Measurements from ENCODE around the gene NTF3.
"Not testable (repeated sequence)": the region's sequence is repeated elsewhere in the genome, so short reads cannot be mapped to it uniquely, and the experiment has no call there.

Gene NTF3

GRCh38 chr12:5514016-5514415 is 82.1 kb downstream of the NTF3 start:
- DNase-seq, result no peak

- DNase-seq, result no peak
Observed at GRCh38 chr12:5514545-5514944, 82.6 kb downstream of the NTF3 start.

GRCh38 chr12:5515458-5515857 is 83.5 kb downstream of the NTF3 start:
- no peak for DNase-seq

DNA sequence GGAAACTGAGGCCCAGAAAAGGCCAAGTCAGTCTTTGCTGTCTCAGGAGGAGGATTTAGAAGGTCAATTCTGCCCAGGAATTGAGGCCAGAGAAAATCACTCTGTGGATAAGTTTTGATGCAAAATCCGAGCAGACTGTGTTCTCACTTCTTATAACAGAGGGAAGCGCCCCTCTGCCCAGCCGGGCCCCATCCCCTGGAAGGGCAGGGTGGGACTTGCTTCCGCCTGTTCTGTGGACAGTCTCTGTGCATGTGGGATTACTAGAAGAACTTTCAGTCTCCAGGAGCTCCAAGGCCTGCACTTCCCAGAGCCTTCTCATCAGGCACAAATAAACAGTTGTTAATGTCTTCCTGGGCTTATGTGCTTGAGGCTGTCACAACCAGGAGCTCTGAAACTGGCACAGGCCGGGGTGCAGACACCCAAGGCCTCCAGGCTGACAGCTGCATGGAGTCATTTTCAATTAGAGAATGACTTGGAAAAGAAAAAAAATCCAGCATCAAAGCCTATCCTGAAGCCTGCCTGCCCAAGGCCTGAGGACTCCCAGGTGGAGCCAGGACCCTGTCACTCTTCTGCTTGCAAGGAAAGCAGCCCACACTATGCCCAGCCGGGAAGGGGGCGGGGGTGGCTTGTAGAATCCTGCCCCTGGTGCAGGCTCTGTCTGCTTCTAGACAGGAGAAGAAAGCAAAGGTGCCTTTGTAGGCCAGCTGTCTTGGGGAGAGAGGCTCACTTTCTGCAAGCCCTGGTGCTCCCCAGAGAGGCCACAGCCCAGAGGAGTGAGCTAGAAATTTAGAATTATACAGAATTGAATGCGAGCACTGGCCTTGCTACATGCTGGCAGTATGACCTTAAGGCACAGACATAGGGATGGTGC is 84.7 kb downstream of the NTF3 start:
- DNase-seq, result no peak

DNA sequence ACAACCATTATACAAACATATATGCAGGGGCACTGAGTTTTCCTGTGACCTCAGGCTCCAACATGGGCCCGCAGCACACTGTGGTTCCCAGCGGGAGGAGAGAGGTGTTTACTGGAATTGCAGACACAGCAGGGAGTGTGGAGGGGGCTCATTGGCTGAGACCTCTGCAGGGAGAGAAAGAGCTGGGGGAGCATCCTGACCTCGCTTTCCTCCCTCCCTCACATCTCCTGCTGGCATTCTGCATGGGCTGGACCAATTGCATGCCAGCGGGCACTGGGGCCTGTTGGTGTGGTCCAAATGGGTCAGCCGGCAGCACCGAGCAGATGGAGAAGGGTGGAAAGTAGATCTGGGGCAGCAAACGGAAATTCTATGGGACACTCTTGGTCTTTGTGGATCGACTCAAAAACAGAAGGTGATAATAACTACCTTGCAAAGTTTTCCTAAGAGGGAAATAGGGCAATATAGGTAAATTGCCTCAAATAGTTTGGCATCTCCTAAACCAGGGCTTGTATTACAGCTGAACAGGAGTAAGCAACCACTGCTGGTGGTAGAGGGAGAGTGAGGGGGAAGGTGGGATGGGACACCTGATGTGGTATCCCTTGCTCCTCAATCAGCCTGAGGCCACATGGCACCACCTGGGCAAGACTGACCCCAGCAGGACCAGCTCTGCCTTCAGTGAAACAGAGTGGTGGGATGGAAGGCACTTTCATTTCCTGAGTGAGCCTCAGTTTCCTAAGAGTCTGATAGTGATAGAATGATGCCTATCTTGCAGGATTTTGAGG is 86.9 kb downstream of the NTF3 start:
- no peak for DNase-seq

DNA sequence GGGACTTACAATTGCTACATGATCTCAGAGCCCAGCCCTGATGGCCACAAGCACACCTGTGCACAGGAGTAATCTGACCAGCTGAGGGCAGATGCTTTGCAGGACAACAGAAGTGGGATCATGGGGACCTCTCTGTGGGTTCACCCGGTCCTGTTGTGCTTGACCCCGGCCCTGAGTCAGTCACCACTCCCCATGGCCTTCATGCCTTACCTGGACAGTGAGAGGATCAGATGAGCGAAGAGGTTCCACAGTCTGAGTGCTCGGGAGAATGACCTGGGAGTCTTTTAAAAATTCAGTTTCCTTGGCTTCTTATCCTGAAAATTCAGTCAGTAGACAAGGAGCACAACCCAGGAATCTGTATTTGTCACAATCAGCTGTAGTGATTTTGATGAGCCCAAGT is 88.1 kb downstream of the NTF3 start:
- DNase-seq, result no peak

DNA sequence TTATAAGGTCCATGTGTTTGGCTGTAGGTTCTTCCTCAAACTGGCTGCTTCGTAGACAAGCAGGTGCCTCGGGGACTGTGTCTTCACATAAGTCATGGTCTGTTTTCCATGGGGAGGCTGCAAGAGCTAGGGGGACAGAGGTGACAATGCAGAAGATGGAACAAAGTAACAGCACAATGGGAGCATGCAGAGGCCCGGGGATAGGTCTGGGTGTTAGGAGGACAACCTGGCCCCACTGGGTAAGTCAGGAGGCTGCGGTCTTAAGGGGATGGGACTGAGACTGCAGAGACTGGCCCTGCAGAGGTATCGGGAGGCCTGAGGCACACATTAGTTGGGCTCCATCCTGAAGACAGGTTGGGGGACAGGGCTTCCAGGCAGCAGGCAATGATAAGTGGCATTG is 88.9 kb downstream of the NTF3 start:
- no peak for DNase-seq

DNA sequence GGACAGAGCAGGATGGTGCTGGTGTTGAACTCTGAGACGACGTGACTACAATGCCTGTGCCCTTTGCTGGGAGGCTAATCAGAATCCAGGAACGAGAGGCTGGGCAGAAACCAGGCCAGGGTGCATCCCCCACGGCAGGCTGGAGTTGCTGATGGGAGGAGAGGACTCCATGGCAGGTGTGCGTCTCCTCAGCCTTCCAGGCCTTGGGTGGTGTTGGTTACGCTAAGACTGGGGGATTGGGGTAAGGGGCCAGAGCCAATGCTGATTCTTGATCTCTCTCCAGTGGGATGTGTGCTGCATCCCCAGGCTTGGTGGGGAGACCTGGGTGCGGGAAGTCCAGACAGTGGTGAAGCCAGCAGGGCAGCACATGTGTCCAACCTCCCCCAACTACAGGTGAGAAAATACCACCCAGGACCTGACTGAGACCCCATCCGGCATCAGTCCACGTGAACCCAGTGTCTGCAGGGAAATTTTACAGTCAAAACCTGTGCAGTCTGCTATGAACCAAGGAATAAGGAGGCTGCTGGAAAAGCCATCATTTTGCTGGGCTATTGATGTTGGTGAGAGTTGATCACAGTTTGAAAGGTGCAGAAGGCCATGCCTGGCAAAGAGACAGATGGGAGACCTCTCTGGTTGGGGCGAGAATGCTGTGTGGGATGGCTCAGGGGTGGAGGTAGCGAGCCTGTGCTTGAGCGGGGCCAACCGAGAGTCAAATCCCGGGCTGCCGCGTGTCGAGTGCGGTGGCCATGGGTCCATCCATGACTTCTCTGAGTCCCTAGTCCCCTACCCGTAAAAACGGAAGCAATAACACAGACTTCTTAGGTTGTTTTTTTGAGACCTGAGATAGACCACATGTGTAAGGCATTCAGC is 89.8 kb downstream of the NTF3 start:
- DNase-seq, result no peak

DNA sequence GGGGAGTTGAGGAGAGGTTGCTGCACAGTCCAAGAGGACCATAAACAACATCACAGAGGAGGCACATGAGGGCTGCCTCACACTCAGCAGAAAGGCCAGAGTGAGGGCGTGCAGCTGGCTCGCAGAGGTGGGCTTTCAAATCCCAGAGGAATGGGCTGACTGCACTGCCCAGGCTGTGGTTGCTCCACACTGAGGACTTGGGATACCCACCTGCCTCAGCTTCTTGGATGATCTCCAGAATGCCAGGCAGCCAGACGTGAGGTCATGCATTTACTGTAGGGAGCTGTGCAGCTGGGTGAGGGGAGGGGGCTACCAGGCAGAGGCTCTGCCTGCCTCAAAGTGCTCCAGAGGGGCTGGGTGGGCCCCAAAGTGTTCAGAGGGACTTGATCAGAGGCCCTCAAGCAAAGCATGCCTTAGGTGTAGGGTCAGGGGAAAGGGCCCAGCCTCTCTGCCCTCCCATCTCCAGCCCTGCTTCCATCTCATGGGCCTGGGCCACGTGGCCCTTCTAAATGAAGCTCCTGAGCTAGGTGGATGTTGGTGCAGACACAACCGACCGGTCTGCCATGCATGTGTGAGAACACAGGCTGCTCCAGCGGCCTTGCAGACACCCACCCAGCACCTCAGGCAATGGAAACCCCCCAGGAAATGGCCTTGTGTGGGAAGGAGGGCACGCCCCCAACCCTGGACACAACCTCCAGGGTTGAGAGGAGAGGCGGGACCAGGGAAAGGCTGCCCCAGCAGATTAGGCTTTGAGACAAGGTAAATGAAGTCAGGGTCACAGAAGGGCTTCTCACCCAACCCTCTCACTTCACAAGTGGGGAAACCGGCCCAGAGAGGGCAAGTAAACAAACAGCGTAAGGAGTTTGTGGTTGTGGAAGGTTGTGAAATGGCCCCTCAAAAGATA is 90.8 kb downstream of the NTF3 start:
- DNase-seq, result no peak

DNA sequence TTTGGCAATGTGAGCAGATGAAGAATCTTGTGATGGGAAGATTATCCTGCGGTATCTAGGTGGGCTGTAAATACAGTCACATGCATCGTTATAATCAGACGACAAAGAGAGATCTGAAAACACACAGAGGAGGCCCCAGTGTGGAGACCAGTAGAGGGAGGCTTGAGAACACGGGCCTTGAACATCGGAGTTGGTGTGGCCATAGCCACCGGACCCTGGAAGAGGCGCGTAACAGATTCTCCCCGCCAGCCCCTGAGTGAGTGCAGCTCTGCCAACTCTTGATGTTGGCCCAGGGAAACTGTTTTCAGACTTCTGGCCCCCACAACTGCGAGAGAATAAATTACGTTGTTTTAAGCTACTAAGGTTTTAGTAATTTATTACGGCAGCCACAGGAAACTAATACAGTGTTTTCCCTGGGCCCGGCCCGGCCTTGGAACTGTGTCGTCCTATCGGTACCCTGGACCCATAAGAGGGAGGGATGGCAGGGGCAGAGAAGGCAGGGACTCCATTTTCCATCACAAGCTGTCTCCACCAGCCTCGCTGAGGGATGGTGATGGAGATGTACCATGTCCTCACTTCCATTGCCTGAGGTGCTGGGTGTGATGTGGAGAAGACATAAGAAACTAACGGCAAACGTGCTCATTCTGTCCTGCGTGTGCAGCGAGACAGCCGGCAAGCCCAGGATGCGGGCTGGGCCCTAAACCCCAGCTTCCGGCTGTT is 91.6 kb downstream of the NTF3 start:
- no peak for DNase-seq

- DNase-seq, result no peak
Observed at GRCh38 chr12:5524116-5524768, 92.3 kb downstream of the NTF3 start.

- DNase-seq, result no peak
Observed at GRCh38 chr12:5524769-5525436, 93.0 kb downstream of the NTF3 start.

- no peak for DNase-seq
Observed at GRCh38 chr12:5525783-5526367, 94.0 kb downstream of the NTF3 start.

DNA sequence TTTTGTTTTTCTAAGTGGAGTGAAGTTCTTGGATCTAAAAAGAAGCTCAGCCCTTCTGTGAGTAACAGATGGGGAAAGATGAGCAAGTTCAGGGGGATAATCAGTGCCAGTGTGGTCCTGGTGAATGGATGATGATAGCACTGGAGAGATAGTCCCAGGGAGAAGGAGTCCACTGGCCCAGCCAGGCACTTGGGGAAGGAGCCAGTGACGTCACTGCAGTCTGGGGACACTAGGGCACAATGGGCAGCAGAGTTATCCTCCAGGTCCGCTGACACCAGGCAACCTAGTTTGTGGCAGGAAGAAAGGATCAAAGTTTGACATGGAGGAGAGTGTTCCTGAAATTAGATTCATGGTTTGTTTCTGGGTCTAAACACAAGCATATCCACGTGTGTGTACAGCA is 101.5 kb downstream of the NTF3 start:
- no peak for DNase-seq

DNA sequence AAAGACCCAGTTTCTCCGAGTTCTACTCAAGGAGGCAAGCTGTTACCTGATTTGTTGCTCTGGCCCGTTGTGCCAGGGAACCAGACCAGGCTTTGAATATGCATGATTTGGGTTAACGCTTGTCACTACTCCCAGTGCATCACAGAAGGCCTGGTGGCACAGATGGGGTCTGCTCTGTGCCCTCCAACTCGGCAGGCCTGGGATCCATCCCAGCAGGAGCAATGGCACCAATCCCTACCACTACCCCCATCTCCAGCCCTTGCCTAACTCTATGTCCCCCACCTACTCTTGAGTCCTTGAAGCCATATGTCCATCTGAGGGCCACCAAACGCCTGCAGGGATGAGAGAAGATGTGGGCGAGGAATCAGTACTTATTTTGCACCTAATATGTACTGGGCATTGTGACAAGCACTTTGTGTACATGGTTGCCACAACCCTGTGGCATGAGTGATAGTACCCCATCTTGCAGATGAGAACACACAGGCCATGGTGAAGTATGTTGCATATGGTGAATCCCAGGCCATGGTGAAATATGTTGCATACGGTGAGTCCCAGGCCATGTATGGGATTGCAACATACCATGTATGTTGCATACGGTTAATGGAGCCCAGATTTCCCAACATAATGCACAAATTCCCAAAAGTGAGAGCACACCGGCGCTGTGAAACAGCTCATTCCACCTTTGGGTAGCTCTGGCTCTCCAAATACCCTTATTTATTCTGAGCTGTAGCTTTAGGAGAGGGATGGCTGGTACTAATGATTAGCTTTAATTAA is 102.7 kb downstream of the NTF3 start:
- DNase-seq, result no peak

DNA sequence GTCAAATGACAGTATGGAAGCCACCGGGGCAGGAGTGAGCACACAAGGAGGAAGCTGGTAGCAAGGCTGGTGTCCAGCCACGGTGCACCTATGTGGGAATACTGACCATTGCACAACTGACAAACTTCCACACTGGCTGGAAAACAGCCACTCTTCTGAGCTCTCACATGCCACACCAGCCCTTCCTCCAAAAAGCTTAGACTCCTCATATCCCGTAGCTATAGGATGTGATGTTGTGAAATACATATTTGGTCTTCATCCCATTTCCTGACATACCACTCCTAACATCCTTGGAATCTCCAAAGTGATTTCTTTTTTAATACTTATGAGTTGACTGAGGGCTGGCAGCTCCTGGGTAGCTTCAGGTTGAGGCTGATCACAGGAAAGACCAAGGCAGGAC is 103.6 kb downstream of the NTF3 start:
- no peak for DNase-seq

DNA sequence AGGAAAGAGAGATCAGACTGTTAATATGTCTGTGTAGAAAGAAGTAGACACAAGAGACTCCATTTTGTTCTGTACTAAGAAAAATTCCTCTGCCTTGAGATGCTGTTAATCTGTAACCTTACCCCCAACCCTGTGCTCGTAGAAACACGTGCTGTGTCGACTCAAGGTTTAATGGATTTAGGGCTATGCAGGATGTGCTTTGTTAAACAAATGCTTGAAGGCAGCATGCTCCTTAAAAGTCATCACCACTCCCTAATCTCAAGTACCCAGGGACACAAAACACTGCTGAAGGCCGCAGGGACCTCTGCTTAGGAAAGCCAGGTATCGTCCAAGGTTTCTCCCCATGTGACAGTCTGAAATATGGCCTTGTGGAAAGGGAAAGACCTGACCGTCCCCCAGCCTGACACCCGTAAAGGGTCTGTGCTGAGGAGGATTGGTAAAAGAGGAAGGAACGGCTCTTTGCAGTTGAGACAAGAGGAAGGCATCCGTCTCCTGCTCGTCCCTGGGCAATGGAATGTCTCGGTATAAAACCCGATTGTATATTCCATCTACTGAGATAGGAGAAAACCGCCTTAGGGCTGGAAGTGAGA is 105.2 kb downstream of the NTF3 start:
- DNase-seq, result not testable (repeated sequence)

DNA sequence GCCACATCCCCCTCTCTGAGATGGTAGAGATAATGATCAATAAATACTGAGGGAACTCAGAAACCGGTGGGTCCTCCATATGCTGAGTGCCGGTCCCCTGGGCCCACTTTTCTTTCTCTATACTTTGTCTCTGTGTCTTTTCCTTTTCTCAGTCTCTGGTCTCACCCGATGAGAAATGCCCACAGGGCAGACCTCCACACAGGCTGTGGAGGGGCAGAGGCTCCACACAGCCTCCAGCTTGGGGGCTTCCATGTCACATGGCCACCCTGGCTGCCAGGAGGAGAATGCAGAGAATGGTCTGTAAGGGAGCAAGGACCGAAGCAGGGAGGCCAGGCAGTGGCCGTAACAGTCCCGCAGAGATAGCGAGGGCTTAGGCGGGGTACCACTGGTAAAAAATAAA is 105.9 kb downstream of the NTF3 start:
- DNase-seq, result no peak

Measured in activated T-cell treated with anti-CD3 and anti-CD28 coated beads for 4 hours (primary cell).